Suppressor macrophage treated with lipopolysaccharide for 1 hour (primary cell): ENCODE data around the gene UTP11.

ENCODE experiments used
- DNase-seq, 3 donors: peaks; one replicate each; pipeline ENCODE4 v3.0.0-alpha.2; 2020 to 2022

UTP11 gene

GRCh38 chr1:38003261-38004250 is 9.0 kb upstream of the UTP11 start:
- DNase-seq: peak in 2 of 3 donors; percentile 20 to 43

- peak in 1 of 3 donors; percentile 38 for DNase-seq
Measured at GRCh38 chr1:38004284-38005108, 8.0 kb upstream of the UTP11 start.

GRCh38 chr1:38005195-38006007 is 7.1 kb upstream of the UTP11 start, which contains the start of gene FHL3:
Gene FHL3 (minus strand): TSS chr1:38005514. CDS start chr1:37999412, 6,102 bp downstream.
- DNase-seq: peak; percentile 34 to 79 (median 62)

GRCh38 chr1:38006008-38006828 is 6.3 kb upstream of the UTP11 start:
- DNase-seq: no peak

- peak; percentile 59 to 67 (median 64) for DNase-seq
Measured at GRCh38 chr1:38009088-38009840, 3.3 kb upstream of the UTP11 start.

- no peak for DNase-seq
Measured at GRCh38 chr1:38009841-38010180, 2.7 kb upstream of the UTP11 start.

GRCh38 chr1:38013227-38013622 is 691 bp downstream of the UTP11 start:
- no peak for DNase-seq

- DNase-seq: no peak
Measured at GRCh38 chr1:38014171-38014570, 1.6 kb downstream of the UTP11 start.

GRCh38 chr1:38014724-38015424 is 2.3 kb downstream of the UTP11 start:
- DNase-seq: no peak

GRCh38 chr1:38015978-38016725 is 3.6 kb downstream of the UTP11 start:
- no peak for DNase-seq

- peak; percentile 56 to 68 (median 62) for DNase-seq
Measured at GRCh38 chr1:38018864-38019343, 6.4 kb downstream of the UTP11 start.

- DNase-seq: no peak
Measured at GRCh38 chr1:38020396-38020795, 7.9 kb downstream of the UTP11 start.

GRCh38 chr1:38021969-38022368 is 9.4 kb downstream of the UTP11 start:
- DNase-seq: no peak

- no peak for DNase-seq
Measured at GRCh38 chr1:38022810-38023209, 10.3 kb downstream of the UTP11 start.

- no peak for DNase-seq
Measured at GRCh38 chr1:38025233-38025632, 12.7 kb downstream of the UTP11 start.

- no peak for DNase-seq
Measured at GRCh38 chr1:38025664-38026063, 13.1 kb downstream of the UTP11 start.

- peak; percentile 65 to 72 (median 66) for DNase-seq
Measured at GRCh38 chr1:38026592-38027200, 14.2 kb downstream of the UTP11 start.

GRCh38 chr1:38027201-38028104 is 14.9 kb downstream of the UTP11 start:
- no peak for DNase-seq
